ENCODE results near the gene PTOV1.

GRCh38 chr19:49872245-49873128 is 21.5 kb downstream of the PTOV1 start:
- TF ChIP-seq POLR2A (IDR thresholded peaks at IDR 0.05), result no peak
- TF ChIP-seq CTCF (IDR thresholded peaks at IDR 0.05 in 4 of 5, conservative IDR thresholded peaks at IDR 0.05 in 1 of 5), result no peak
